Vagina (tissue), 2 donors: ENCODE measurements around the gene GLB1L3. TPM values are rescaled to one million over a fixed set of nuclear protein-coding genes. Genes with fewer than 3 reads are reported as not detected.
A peak's percentile ranks its signal among the peaks of the same experiment; 100 is the strongest.

ENCODE experiments used
- DNase-seq, 2 donors: peaks; one replicate each; pipeline ENCODE4 v3.0.0-alpha.2; 2017; ENCODE audit errors: extremely low spot score in 2 of 2
- H3K27ac ChIP-seq: fragments of 200-600 bp; sonication (generic); one replicate; pipeline ENCODE4 v1.5.1; 2019
- H3K27me3 ChIP-seq: fragments of 200-600 bp; sonication (generic); one replicate; pipeline ENCODE4 v1.5.1; 2019
- H3K36me3 ChIP-seq, 2 donors: fragments of 200-600 bp; sonication (generic); one replicate each; pipeline ENCODE4 v1.5.1; 2017 to 2019
- H3K4me1 ChIP-seq: fragments of 200-600 bp; sonication (generic); one replicate; pipeline ENCODE4 v1.5.1; 2019
- H3K4me3 ChIP-seq, 2 donors: fragments of 200-600 bp; sonication (generic); 1 replicate in 1 of 2; 2 replicates in 1 of 2; pipeline ENCODE4 v1.5.1; 2016 to 2019
- H3K9me3 ChIP-seq: fragments of 200-600 bp; sonication (generic); one replicate; pipeline ENCODE4 v1.5.1; 2019
- POLR2A ChIP-seq, 2 donors: fragments of 450-650 bp; IDR thresholded peaks; one replicate each; pipeline ENCODE4 v1.6.1; 2017; ENCODE audit warnings: antibody characterized with exemption in 2 of 2, mild to moderate bottlenecking in 2 of 2, moderate library complexity in 2 of 2
- POLR2AphosphoS5 ChIP-seq, 2 donors: sonication (generic); formaldehyde crosslinking; IDR thresholded peaks; one replicate each; pipeline ENCODE4 v1.9.0; 2017; ENCODE audit warnings: antibody characterized with exemption in 2 of 2, mild to moderate bottlenecking in 2 of 2, low read depth in 1 of 2; ENCODE audit not compliant: insufficient read depth in 1 of 2
- intact Hi-C: fragments of 100-400 bp; cut with DNase I; formaldehyde crosslinking; loops from one replicate; pipeline ENCODE4 v1.15.1; 2023
- total RNA-seq: library from RNA; depleted of rRNA; stranded (reverse); fragments of >200 nt; gene quantifications from one replicate; pipeline ENCODE4 v1.2.3, GENCODE V29; 2016
- TF ChIP-seq, protein P1 (sequence below), 3 experiments: fragments of 450-650 bp in 2 of 3; fragments of 200-600 bp in 1 of 3; sonication (generic) in 1 of 3; IDR thresholded peaks; one replicate each; pipeline ENCODE4 v1.5.1; 2017 to 2019; ENCODE audit warnings: antibody characterized with exemption in 3 of 3, mild to moderate bottlenecking in 2 of 3, moderate library complexity in 2 of 3

GLB1L3 gene
- total RNA-seq, 1 donor from 2014 or later, result 2.2 TPM

DNA sequence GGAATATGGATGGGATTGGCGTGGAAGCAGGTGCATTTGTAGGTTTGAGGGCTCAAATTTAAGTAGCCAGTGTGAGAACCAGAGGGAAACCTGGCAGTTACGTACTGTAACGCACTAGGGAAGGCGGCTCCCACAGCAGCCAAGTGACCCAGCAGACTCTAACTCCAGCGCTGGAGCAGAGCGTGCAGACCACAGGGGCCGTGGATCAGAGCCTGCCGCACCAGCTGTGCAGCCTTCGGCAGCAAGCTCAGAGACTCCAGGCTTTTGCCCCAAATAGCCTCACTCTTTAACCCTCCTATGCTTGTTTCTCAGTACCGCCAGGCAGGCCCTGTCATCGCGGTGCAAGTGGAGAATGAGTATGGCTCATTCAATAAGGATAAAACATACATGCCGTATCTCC lies 12.3 kb downstream of the GLB1L3 start:
- Histone ChIP-seq H3K4me1 (no peaks in the 10 kb centered on the region), H3K27ac (no peak overlapping the region), H3K9me3 (no peaks in the 10 kb centered on the region), H3K27me3 (no peaks in the 10 kb centered on the region), H3K36me3 (no peaks in the 10 kb centered on the region), H3K4me3 (no peak overlapping the region)
- intact Hi-C loops, result no loop called here
- DNase-seq, result peak; percentile 58 to 74
- TF ChIP-seq POLR2AphosphoS5 (IDR thresholded peaks at IDR 0.05; ENCODE audit: insufficient read depth in 1 of 2, low read depth in 1 of 2) (no peak), POLR2A (IDR thresholded peaks at IDR 0.05) (no peak)
- TF ChIP-seq, protein P1, sequence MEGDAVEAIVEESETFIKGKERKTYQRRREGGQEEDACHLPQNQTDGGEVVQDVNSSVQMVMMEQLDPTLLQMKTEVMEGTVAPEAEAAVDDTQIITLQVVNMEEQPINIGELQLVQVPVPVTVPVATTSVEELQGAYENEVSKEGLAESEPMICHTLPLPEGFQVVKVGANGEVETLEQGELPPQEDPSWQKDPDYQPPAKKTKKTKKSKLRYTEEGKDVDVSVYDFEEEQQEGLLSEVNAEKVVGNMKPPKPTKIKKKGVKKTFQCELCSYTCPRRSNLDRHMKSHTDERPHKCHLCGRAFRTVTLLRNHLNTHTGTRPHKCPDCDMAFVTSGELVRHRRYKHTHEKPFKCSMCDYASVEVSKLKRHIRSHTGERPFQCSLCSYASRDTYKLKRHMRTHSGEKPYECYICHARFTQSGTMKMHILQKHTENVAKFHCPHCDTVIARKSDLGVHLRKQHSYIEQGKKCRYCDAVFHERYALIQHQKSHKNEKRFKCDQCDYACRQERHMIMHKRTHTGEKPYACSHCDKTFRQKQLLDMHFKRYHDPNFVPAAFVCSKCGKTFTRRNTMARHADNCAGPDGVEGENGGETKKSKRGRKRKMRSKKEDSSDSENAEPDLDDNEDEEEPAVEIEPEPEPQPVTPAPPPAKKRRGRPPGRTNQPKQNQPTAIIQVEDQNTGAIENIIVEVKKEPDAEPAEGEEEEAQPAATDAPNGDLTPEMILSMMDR (IDR thresholded peaks at IDR 0.05), result no peak

DNA sequence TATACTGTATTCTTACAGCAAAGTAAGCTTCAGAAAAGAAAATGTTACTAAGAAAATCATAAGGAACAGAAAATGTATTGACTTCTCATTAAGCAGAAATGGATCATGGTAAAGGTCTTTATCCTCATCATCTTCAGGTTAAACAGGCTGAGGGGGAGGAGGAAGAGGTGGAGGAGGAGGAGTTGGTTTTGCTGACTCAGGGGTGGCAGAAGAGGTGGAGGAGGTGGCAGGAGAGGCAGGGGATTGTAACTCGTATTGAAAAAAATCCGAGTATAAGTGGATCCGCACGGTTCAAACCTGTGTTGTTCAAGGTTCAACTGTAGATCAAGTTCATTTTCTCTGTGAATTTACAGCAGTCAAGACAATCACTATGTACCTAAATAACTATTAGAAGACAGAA lies 13.0 kb downstream of the GLB1L3 start:
- H3K27me3 ChIP-seq, result no peaks in the 10 kb centered on the region

DNA sequence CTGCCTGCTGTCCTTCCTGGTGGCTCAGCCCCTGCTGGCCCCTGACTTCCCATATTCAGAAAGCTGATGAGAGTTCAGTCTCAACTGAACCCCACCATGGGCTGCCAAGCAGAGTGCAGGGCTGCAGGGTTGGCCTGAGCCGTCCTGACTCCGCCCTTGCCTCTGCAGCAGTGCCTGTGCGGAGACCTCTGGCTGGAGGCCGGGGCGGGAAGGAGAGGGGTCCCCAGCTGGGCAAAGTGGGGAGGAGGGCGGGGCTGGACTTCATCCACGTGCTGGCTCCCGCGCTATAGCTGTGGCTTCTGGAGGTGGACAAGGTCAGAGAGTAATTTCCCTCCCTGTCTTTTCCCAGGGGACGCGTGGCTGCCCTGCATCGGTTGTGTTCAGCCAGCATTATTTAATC lies 13.6 kb downstream of the GLB1L3 start:
- TF ChIP-seq, protein P1 (IDR thresholded peaks at IDR 0.05), result no peak
- TF ChIP-seq POLR2AphosphoS5 (IDR thresholded peaks at IDR 0.05; ENCODE audit: insufficient read depth in 1 of 2, low read depth in 1 of 2) (no peak), POLR2A (IDR thresholded peaks at IDR 0.05) (no peak)
- peak; percentile 37 to 54 for DNase-seq
- Histone ChIP-seq H3K4me1 (no peaks in the 10 kb centered on the region), H3K27ac (no peak overlapping the region), H3K27me3 (no peaks in the 10 kb centered on the region), H3K4me3 (no peak overlapping the region), H3K36me3 (no peaks in the 10 kb centered on the region), H3K9me3 (no peaks in the 10 kb centered on the region)
- intact Hi-C loops, result no loop called here

More for the DNA sequence above, 13.0 kb downstream of the GLB1L3 start:
- Histone ChIP-seq H3K4me1 (no peaks in the 10 kb centered on the region), H3K9me3 (no peaks in the 10 kb centered on the region), H3K36me3 (no peaks in the 10 kb centered on the region), H3K4me3 (no peak overlapping the region), H3K27ac (no peak overlapping the region)
- DNase-seq, result peak in 1 of 2 donors; percentile 8
- TF ChIP-seq, protein P1 (IDR thresholded peaks at IDR 0.05), result no peak
- TF ChIP-seq POLR2A (IDR thresholded peaks at IDR 0.05) (no peak), POLR2AphosphoS5 (IDR thresholded peaks at IDR 0.05; ENCODE audit: insufficient read depth in 1 of 2, low read depth in 1 of 2) (no peak)
- intact Hi-C loops, result no loop called here

- Histone ChIP-seq H3K9me3 (no peaks in the 10 kb centered on the region), H3K4me3 (no peak overlapping the region), H3K36me3 (no peaks in the 10 kb centered on the region), H3K27me3 (no peaks in the 10 kb centered on the region), H3K27ac (no peak overlapping the region), H3K4me1 (no peaks in the 10 kb centered on the region)
- intact Hi-C loops, result no loop called here
- DNase-seq, result peak; percentile 47 to 87
- TF ChIP-seq POLR2A (IDR thresholded peaks at IDR 0.05), result no peak
- TF ChIP-seq, protein P1 (IDR thresholded peaks at IDR 0.05), result no peak
- TF ChIP-seq POLR2AphosphoS5 (IDR thresholded peaks at IDR 0.05; ENCODE audit: insufficient read depth in 1 of 2, low read depth in 1 of 2), result no peak
These were observed 14.5 kb downstream of the GLB1L3 start for GRCh38 chr11:134290646-134291045.

DNA sequence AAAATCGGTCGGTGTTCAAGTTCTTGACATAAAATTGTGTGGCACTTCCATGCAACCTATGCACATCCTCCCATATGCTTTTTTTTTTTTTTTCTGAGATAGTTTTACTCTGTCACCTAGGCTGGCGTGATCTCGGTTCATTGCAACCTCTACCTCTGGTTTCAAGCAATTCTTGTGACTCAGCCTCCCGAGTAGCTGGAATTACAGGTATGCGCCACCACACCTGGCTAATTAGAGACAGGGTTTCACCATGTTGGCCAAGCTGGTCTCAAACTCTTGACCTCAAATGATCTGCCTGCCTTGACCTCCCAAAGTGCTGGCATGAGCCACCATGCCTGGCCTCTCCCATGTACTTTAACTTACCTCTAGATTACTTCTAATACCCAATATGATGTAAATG lies 15.0 kb downstream of the GLB1L3 start:
- H3K4me1 ChIP-seq, result no peaks in the 10 kb centered on the region
- intact Hi-C loops, result no loop called here
- TF ChIP-seq POLR2A (IDR thresholded peaks at IDR 0.05) (no peak), POLR2AphosphoS5 (IDR thresholded peaks at IDR 0.05; ENCODE audit: insufficient read depth in 1 of 2, low read depth in 1 of 2) (no peak)
- TF ChIP-seq, protein P1 (IDR thresholded peaks at IDR 0.05), result no peak
- peak; percentile 16 to 34 for DNase-seq
- H3K36me3 ChIP-seq, result no peaks in the 10 kb centered on the region
- no peak overlapping the region for H3K27ac ChIP-seq
- no peak overlapping the region for H3K4me3 ChIP-seq
- no peaks in the 10 kb centered on the region for H3K9me3 ChIP-seq
- no peaks in the 10 kb centered on the region for H3K27me3 ChIP-seq
